SK-N-SH treated with all-trans-retinoic acid at 6 μM for 48 hours (cell line): ENCODE results near the gene AOC3.

Source experiments
- ATAC-seq: fragments of 200-7000 bp; cut with Tn5 transposase; 3 replicates; pipeline ENCODE4 v1.9.1; 2020; ENCODE audit warnings: mild to moderate bottlenecking, moderate library complexity
- ARNTL ChIP-seq: fragments of 450-650 bp; formaldehyde crosslinking; IDR thresholded peaks from 2 replicates; pipeline ENCODE4 v1.5.0; 2020; ENCODE audit warnings: low read depth, mild to moderate bottlenecking, moderate library complexity, borderline replicate concordance
- BACH2 ChIP-seq: fragments of 250-450 bp; sonication (Bioruptor Pico); IDR thresholded peaks from 2 replicates; pipeline ENCODE4 v1.9.0; 2021; ENCODE audit warnings: mild to moderate bottlenecking, borderline replicate concordance
- CSDC2 ChIP-seq: fragments of 250-450 bp; sonication (Bioruptor Pico); IDR thresholded peaks from 2 replicates; pipeline ENCODE4 v1.5.0; 2020; ENCODE audit warnings: mild to moderate bottlenecking, moderate library complexity
- CSRNP3 ChIP-seq: fragments of 250-450 bp; sonication (Bioruptor Pico); IDR thresholded peaks from 2 replicates; pipeline ENCODE4 v1.5.1; 2021; ENCODE audit warnings: mild to moderate bottlenecking, moderate library complexity
- ESRRG ChIP-seq: fragments of 250-450 bp; sonication (Bioruptor Pico); IDR thresholded peaks from 2 replicates; pipeline ENCODE4 v1.6.1; 2021; ENCODE audit warnings: mild to moderate bottlenecking
- GLIS3 ChIP-seq: fragments of 250-450 bp; sonication (Bioruptor Pico); IDR thresholded peaks from 2 replicates; pipeline ENCODE4 v1.5.0; 2020; ENCODE audit warnings: mild to moderate bottlenecking, moderate library complexity
- ISL1 ChIP-seq: fragments of 250-450 bp; sonication (Bioruptor Pico); IDR thresholded peaks from 2 replicates; pipeline ENCODE4 v2.1.2; 2022; ENCODE audit warnings: mild to moderate bottlenecking, moderate library complexity
- OSR1 ChIP-seq: fragments of 250-450 bp; sonication (Bioruptor Pico); IDR thresholded peaks from 2 replicates; pipeline ENCODE4 v1.8.0; 2022; ENCODE audit warnings: moderate library complexity, mild to moderate bottlenecking, inconsistent platforms
- PATZ1 ChIP-seq: fragments of 250-450 bp; sonication (Bioruptor Pico); IDR thresholded peaks from 2 replicates; pipeline ENCODE4 v1.8.0; 2020; ENCODE audit warnings: mild to moderate bottlenecking, moderate library complexity, borderline replicate concordance
- POU6F1 ChIP-seq: fragments of 250-450 bp; sonication (Bioruptor Pico); IDR thresholded peaks from 2 replicates; pipeline ENCODE4 v1.8.0; 2021; ENCODE audit warnings: low read depth, mild to moderate bottlenecking, moderate library complexity, borderline replicate concordance
- RARB ChIP-seq: fragments of 250-450 bp; sonication (Bioruptor Pico); IDR thresholded peaks from 2 replicates; pipeline ENCODE4 v1.8.0; 2021; ENCODE audit warnings: mild to moderate bottlenecking, moderate library complexity
- SNAI2 ChIP-seq: fragments of 250-450 bp; sonication (Bioruptor Pico); IDR thresholded peaks from 2 replicates; pipeline ENCODE4 v1.5.0; 2020; ENCODE audit warnings: mild to moderate bottlenecking, moderate library complexity
- TCF4 ChIP-seq: fragments of 250-450 bp; sonication (Bioruptor Pico); IDR thresholded peaks from 2 replicates; pipeline ENCODE4 v1.8.0; 2021; ENCODE audit warnings: mild to moderate bottlenecking, moderate library complexity, borderline replicate concordance
- TOX ChIP-seq: fragments of 250-450 bp; sonication (Bioruptor Pico); IDR thresholded peaks from 2 replicates; pipeline ENCODE4 v1.8.0; 2021; ENCODE audit warnings: mild to moderate bottlenecking, moderate library complexity, borderline replicate concordance
- TSHZ2 ChIP-seq: fragments of 250-450 bp; sonication (Bioruptor Pico); IDR thresholded peaks from 2 replicates; pipeline ENCODE4 v1.5.0; 2020; ENCODE audit warnings: mild to moderate bottlenecking, moderate library complexity
- ZC3H10 ChIP-seq: fragments of 250-450 bp; sonication (Bioruptor Pico); IDR thresholded peaks from 2 replicates; pipeline ENCODE4 v1.5.1; 2021; ENCODE audit warnings: mild to moderate bottlenecking, moderate library complexity
- ZFP3 ChIP-seq: fragments of 250-450 bp; sonication (Bioruptor Pico); IDR thresholded peaks from 2 replicates; pipeline ENCODE4 v1.5.0; 2020; ENCODE audit warnings: mild to moderate bottlenecking, moderate library complexity
- ZFP30 ChIP-seq: fragments of 450-650 bp; formaldehyde crosslinking; IDR thresholded peaks from 2 replicates; pipeline ENCODE4 v1.5.0; 2022; ENCODE audit warnings: mild to moderate bottlenecking, moderate library complexity
- ZNF565 ChIP-seq: fragments of 450-650 bp; formaldehyde crosslinking; conservative IDR thresholded peaks from 2 replicates; pipeline ENCODE4 v1.5.0; 2020; ENCODE audit warnings: low read depth, mild to moderate bottlenecking, moderate library complexity
- ZNF8 ChIP-seq: fragments of 450-650 bp; formaldehyde crosslinking; IDR thresholded peaks from 2 replicates; pipeline ENCODE4 v1.5.0; 2020; ENCODE audit warnings: mild to moderate bottlenecking, moderate library complexity

AOC3 gene

GRCh38 chr17:42868338-42868737 lies 17.3 kb downstream of the AOC3 start:
- TF ChIP-seq OSR1 (CRISPR knock-in tag): no peak
- TF ChIP-seq TOX: no peak
- TF ChIP-seq RARB (CRISPR knock-in tag): no peak
- no peak for TF ChIP-seq ZFP3
- no peak for TF ChIP-seq CSRNP3 (CRISPR knock-in tag)
- no peak for TF ChIP-seq GLIS3 (CRISPR knock-in tag)
- TF ChIP-seq ESRRG (CRISPR knock-in tag): no peak
- TF ChIP-seq ZC3H10 (CRISPR knock-in tag): no peak
- no peak for TF ChIP-seq POU6F1 (CRISPR knock-in tag)
- TF ChIP-seq TCF4: no peak
- TF ChIP-seq ZFP30 (CRISPR knock-in tag): no peak
- TF ChIP-seq SNAI2: no peak
- TF ChIP-seq CSDC2 (CRISPR knock-in tag): no peak
- TF ChIP-seq, all 23 proteins: peak for 0
- no peak for ATAC-seq

GRCh38 chr17:42871647-42872046 lies 20.6 kb downstream of the AOC3 start:
- TF ChIP-seq ESRRG (CRISPR knock-in tag) (no peak), CSRNP3 (CRISPR knock-in tag) (no peak), POU6F1 (CRISPR knock-in tag) (no peak), BACH2 (CRISPR knock-in tag) (no peak), CSDC2 (CRISPR knock-in tag) (no peak), RARB (CRISPR knock-in tag) (no peak), TSHZ2 (no peak), OSR1 (CRISPR knock-in tag) (no peak), ZFP3 (no peak)

GRCh38 chr17:42872251-42872965 lies 21.4 kb downstream of the AOC3 start:
- ATAC-seq: no peak
- TF ChIP-seq POU6F1 (CRISPR knock-in tag): no peak
- no peak for TF ChIP-seq RARB (CRISPR knock-in tag)
- no peak for TF ChIP-seq PATZ1
- TF ChIP-seq CSRNP3 (CRISPR knock-in tag): no peak
- TF ChIP-seq BACH2 (CRISPR knock-in tag): no peak
- TF ChIP-seq CSDC2 (CRISPR knock-in tag): no peak
- no peak for TF ChIP-seq ZFP3
- TF ChIP-seq ZNF565 (CRISPR knock-in tag): no peak
- no peak for TF ChIP-seq ZNF8 (CRISPR knock-in tag)
- TF ChIP-seq ZFP30 (CRISPR knock-in tag): no peak
- TF ChIP-seq TOX: no peak
- no peak for TF ChIP-seq ESRRG (CRISPR knock-in tag)
- no peak for TF ChIP-seq ISL1 (CRISPR knock-in tag)
- TF ChIP-seq ARNTL: no peak
- no peak for TF ChIP-seq TCF4
- no peak for TF ChIP-seq ZC3H10 (CRISPR knock-in tag)

More at GRCh38 chr17:42871647-42872046, 20.6 kb downstream of the AOC3 start:
- no peak for ATAC-seq
